A549 (cell line): ENCODE data around the gene FUT3.

Experiments used
- CHD2 ChIP-seq: fragments of 150-350 bp; IDR thresholded peaks from 2 replicates; pipeline ENCODE4 v1.6.1; 2014; ENCODE audit warnings: low read length; ENCODE audit not compliant: partially characterized antibody
- CHD4 ChIP-seq: fragments of 200-600 bp; sonication (generic); IDR thresholded peaks from 2 replicates; pipeline ENCODE4 v1.6.1; 2016; ENCODE audit warnings: antibody characterized with exemption, mild to moderate bottlenecking, borderline replicate concordance
- CTCF ChIP-seq: fragments of >200 bp; sonication (Bioruptor Twin); formaldehyde crosslinking; IDR thresholded peaks from 3 replicates; pipeline ENCODE4 v1.5.1; 2016
- FOSL2 ChIP-seq, 2 experiments: fragments of 450-650 bp in 1 of 2; fragments of >200 bp in 1 of 2; sonication (Bioruptor Twin) in 1 of 2; formaldehyde crosslinking; IDR thresholded peaks; 2 replicates each; pipeline versions ENCODE4 v1.5.0 to v1.6.1; 2016 to 2020; ENCODE audit warnings: mild to moderate bottlenecking in 1 of 2, moderate library complexity in 1 of 2
- MYC ChIP-seq: IDR thresholded peaks from 2 replicates; pipeline ENCODE4 v1.6.1; 2012; ENCODE audit warnings: mild to moderate bottlenecking, inconsistent platforms, low read length, improper control_type of control experiment, borderline replicate concordance
- POLR2A ChIP-seq: IDR thresholded peaks from 2 replicates; pipeline ENCODE4 v1.6.1; 2012; ENCODE audit warnings: mild to moderate bottlenecking, low read length
- USF2 ChIP-seq: fragments of 450-650 bp; IDR thresholded peaks from 2 replicates; pipeline ENCODE4 v1.6.1; 2014; ENCODE audit warnings: antibody characterized with exemption

- TF ChIP-seq CTCF (no peak), POLR2A (no peak), FOSL2 (IDR thresholded peaks at IDR 0.05) (no peak), FOSL2 (CRISPR knock-in tag; IDR thresholded peaks at IDR 0.05) (no peak), CHD4 (no peak), MYC (no peak), CHD2 (no peak), USF2 (no peak)
Observed at GRCh38 chr19:5809469-5809868, 41.8 kb downstream of the FUT3 start.
